ENCODE measurements around the gene ARHGAP20. TPM values are rescaled to one million over a fixed set of nuclear protein-coding genes. Genes with fewer than 3 reads are reported as not detected.

The ARHGAP20 gene
- total RNA-seq, 4 donors from 2014 or later, result 9.0 to 20.3 (median 11.7) TPM

DNA sequence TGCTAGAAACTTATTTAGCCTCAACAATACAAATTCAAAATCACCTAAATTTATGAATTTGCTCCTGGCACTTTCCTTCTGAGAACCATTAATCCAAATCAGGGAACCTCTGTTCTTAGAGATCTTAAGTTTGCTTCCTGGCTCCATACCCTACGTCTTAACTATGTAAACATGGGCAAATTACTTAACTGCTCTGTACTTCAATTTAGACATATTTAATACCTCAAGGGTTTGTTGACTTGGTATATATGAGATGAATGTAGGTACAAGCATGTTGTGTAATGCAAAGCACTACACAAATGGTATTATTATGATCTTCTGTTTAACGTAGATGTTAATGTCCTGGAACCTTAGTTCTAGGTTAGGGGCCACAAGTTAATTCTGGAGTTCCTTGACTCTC, 22.6 kb upstream of the ARHGAP20 start:
- peaks cover 0 to 3% of the 10 kb centered on the region in 2 donors for H3K27me3 ChIP-seq
- DNase-seq, result no peak
- no peaks in the 10 kb centered on the region for H3K4me1 ChIP-seq
- intact Hi-C loops (cut with DNase I; ENCODE audit: low total_unique reads), result no loop called here
- no peak overlapping the region for H3K27ac ChIP-seq
- H3K9me3 ChIP-seq, result no peaks in the 10 kb centered on the region
- H3K4me3 ChIP-seq, result no peak overlapping the region
- no peak for TF ChIP-seq POLR2A (IDR thresholded peaks at IDR 0.05)
- TF ChIP-seq, protein P1, sequence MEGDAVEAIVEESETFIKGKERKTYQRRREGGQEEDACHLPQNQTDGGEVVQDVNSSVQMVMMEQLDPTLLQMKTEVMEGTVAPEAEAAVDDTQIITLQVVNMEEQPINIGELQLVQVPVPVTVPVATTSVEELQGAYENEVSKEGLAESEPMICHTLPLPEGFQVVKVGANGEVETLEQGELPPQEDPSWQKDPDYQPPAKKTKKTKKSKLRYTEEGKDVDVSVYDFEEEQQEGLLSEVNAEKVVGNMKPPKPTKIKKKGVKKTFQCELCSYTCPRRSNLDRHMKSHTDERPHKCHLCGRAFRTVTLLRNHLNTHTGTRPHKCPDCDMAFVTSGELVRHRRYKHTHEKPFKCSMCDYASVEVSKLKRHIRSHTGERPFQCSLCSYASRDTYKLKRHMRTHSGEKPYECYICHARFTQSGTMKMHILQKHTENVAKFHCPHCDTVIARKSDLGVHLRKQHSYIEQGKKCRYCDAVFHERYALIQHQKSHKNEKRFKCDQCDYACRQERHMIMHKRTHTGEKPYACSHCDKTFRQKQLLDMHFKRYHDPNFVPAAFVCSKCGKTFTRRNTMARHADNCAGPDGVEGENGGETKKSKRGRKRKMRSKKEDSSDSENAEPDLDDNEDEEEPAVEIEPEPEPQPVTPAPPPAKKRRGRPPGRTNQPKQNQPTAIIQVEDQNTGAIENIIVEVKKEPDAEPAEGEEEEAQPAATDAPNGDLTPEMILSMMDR (IDR thresholded peaks at IDR 0.05), result no peak
- no peaks in the 10 kb centered on the region for H3K36me3 ChIP-seq

DNA sequence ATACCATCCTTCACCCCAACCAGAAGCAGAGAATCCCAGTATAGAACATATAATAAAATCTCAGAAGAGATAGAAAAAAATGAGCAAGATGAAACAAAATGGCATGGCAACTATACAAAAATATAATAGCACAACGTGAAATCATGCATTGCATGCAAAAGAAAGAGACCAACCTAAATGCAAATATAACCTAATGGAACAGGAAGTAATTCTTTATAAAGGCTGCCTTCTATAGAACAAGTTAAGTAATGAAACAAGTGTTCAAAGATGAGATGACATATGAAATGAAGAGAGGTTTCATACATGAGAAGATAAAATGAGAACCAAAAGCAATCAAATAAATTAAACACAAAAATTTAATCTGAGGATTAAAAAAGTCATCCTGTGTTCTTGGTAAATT, 18.5 kb upstream of the ARHGAP20 start:
- Histone ChIP-seq H3K36me3 (no peaks in the 10 kb centered on the region), H3K9me3 (no peaks in the 10 kb centered on the region), H3K4me3 (no peak overlapping the region), H3K4me1 (no peaks in the 10 kb centered on the region), H3K27me3 (peaks cover 0 to 3% of the 10 kb centered on the region in 2 donors), H3K27ac (no peak overlapping the region)
- intact Hi-C loops (cut with DNase I; ENCODE audit: low total_unique reads), result no loop called here
- no peak for TF ChIP-seq POLR2A (IDR thresholded peaks at IDR 0.05)
- TF ChIP-seq, protein P1 (IDR thresholded peaks at IDR 0.05), result no peak
- DNase-seq, result no peak

DNA sequence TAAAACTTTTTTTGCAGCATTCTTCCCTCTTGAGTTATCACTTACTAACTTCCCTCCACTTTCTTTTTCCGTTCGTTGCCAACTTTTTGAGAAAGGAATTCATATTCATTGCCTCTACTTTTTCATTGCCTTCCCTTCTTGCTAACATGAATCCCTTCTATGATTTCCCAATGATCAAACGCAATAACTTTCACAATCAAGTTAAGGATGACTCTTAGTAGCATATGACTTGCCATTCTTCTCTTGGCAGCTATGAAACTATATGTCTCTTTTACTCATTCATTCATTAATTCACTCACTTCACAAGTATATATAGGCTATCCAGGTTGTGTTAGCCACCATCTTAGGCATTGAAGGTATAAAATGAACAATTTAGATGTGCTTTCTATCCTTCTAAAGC, 16.6 kb upstream of the ARHGAP20 start:
- H3K9me3 ChIP-seq, result no peaks in the 10 kb centered on the region

DNA sequence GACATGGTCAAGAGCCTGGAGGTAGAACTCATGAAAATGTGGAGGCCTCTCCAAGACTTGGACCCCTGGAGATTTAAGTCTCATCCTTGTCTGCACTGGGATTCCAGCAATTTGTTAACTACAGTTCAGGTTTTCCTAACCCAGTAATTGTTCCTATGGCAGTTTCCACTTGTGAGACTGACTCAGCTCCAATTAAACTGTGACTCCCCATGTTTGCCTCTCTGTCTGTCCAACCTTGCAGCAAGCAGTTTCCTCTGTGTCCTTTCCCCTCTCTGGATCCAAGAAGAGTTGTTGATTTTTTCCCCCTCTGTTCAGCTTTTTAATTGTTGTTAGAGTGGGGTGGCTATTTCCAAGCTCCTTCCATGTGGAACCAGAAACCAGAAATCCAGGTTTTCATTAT, 16.2 kb upstream of the ARHGAP20 start:
- Histone ChIP-seq H3K27me3 (no peaks in the 10 kb centered on the region), H3K9me3 (no peaks in the 10 kb centered on the region), H3K4me1 (no peaks in the 10 kb centered on the region), H3K36me3 (no peaks in the 10 kb centered on the region), H3K4me3 (no peak overlapping the region), H3K27ac (no peak overlapping the region)
- DNase-seq, result no peak
- intact Hi-C loops (cut with DNase I; ENCODE audit: low total_unique reads), result no loop called here
- TF ChIP-seq, protein P1 (IDR thresholded peaks at IDR 0.05), result no peak
- no peak for TF ChIP-seq POLR2A (IDR thresholded peaks at IDR 0.05)

More for the DNA sequence above, 16.6 kb upstream of the ARHGAP20 start:
- Histone ChIP-seq H3K27ac (no peak overlapping the region), H3K4me3 (no peak overlapping the region), H3K36me3 (no peaks in the 10 kb centered on the region), H3K27me3 (peaks cover 0 to under 1% of the 10 kb centered on the region in 2 donors), H3K4me1 (no peaks in the 10 kb centered on the region)
- TF ChIP-seq POLR2A (IDR thresholded peaks at IDR 0.05), result no peak
- TF ChIP-seq, protein P1 (IDR thresholded peaks at IDR 0.05), result no peak
- intact Hi-C loops (cut with DNase I; ENCODE audit: low total_unique reads), result no loop called here
- DNase-seq, result no peak

DNA sequence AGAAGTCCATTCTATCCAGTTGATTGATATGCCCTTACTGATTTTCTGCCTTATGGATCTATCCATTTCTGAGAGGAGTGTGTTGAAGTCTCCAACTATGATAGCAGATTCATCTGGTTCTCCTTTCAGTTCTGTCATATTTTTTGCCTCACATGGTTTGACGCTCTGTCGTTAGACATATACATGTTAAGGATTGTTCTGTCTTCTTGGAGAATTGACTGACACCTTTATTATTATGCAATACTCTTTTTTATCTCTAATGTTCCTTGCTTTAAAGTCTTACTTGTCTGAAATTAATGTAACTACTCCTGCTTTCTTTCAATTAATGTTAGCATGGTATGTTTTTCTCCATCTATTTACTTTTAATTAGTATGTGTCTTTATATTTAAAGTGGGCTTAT, 12.1 kb upstream of the ARHGAP20 start:
- Histone ChIP-seq H3K9me3 (no peaks in the 10 kb centered on the region), H3K4me1 (no peaks in the 10 kb centered on the region), H3K36me3 (no peaks in the 10 kb centered on the region), H3K27me3 (no peaks in the 10 kb centered on the region), H3K27ac (no peak overlapping the region), H3K4me3 (no peak overlapping the region)
- DNase-seq, result no peak
- intact Hi-C loops (cut with DNase I; ENCODE audit: low total_unique reads), result no loop called here
- no peak for TF ChIP-seq POLR2A (IDR thresholded peaks at IDR 0.05)
- TF ChIP-seq, protein P1 (IDR thresholded peaks at IDR 0.05), result no peak

All from uterus (tissue), 4 donors.